Lower lobe of right lung (tissue), 2 donors: ENCODE results near the gene TIMM44. TPM values are rescaled to one million over a fixed set of nuclear protein-coding genes. Genes with fewer than 3 reads are reported as not detected.
A peak's percentile ranks its signal among the peaks of the same experiment; 100 is the strongest.

ENCODE experiments used
- ATAC-seq, 2 donors: fragments of 200-7000 bp; cut with Tn5 transposase; one replicate each; pipeline ENCODE4 v1.9.1; 2020 to 2022; ENCODE audit warnings: mild to moderate bottlenecking in 2 of 2, moderate library complexity in 2 of 2
- DNase-seq: peaks from one replicate; pipeline ENCODE4 v3.0.0-alpha.2; 2020
- H3K27ac ChIP-seq: fragments of 200-600 bp; one replicate; pipeline ENCODE4 v1.8.0; 2022
- H3K27me3 ChIP-seq: fragments of 200-600 bp; one replicate; pipeline ENCODE4 v1.8.0; 2022; ENCODE audit warnings: low read depth
- H3K36me3 ChIP-seq: fragments of 200-600 bp; one replicate; pipeline ENCODE4 v1.8.0; 2022; ENCODE audit warnings: mild to moderate bottlenecking
- H3K4me1 ChIP-seq: fragments of 200-600 bp; one replicate; pipeline ENCODE4 v1.8.0; 2022
- H3K4me3 ChIP-seq: fragments of 200-600 bp; one replicate; pipeline ENCODE4 v1.8.0; 2022; ENCODE audit warnings: mild to moderate bottlenecking
- H3K9me3 ChIP-seq: fragments of 200-600 bp; one replicate; pipeline ENCODE4 v1.8.0; 2022
- CTCF ChIP-seq: fragments of 200-600 bp; IDR thresholded peaks from one replicate; pipeline ENCODE4 v1.8.0; 2022; ENCODE audit warnings: antibody characterized with exemption, mild to moderate bottlenecking
- intact Hi-C: fragments of 100-400 bp; cut with DNase I; formaldehyde crosslinking; loops from one replicate; pipeline ENCODE4 v1.11.0; 2022
- total RNA-seq: library from RNA; stranded (reverse); fragmentation: NEBNext Ultra II Directional; extraction: Animal tissue kit (Norgen Biotek cat#: 25700); gene quantifications from one replicate; pipeline ENCODE4 v1.2.1, GENCODE V29; 2021
- donor health status: DM: no; HTN: yes; CAD: no; lungs with severe emphysema.

TIMM44 gene
- total RNA-seq, 1 donor from 2014 or later, result 45.2 TPM

DNA sequence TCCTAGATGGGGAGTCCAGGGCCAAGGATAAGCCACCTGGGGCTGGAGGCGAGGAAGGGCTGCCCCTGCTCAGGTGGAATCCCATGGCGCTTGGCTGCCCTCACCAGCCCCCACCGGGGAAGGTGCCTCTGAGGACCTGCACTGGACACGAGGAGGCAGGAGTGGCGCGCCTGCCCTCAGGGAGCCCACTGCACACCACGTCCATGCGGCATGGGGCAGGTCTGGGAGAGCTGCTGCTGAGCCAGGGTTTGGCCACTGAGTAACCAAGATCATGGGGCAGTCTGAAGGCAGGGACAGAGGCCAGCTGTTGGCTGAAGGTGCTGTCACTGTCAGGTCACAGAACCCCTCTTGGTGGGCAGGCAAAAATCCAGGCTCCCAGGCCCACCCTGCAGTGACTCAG lies 36.1 kb upstream of the TIMM44 start:
- Histone ChIP-seq H3K4me1 (no peaks in the 10 kb centered on the region), H3K36me3 (peaks cover 85% of the 10 kb centered on the region), H3K4me3 (no peak overlapping the region), H3K9me3 (no peaks in the 10 kb centered on the region), H3K27ac (no peak overlapping the region), H3K27me3 (no peaks in the 10 kb centered on the region)
- intact Hi-C loops, result no loop called here
- ATAC-seq (no peak), DNase-seq (peak; percentile 35)
- TF ChIP-seq CTCF, result no peak

- Histone ChIP-seq H3K27ac (no peak overlapping the region), H3K4me3 (no peak overlapping the region), H3K36me3 (peaks cover 85% of the 10 kb centered on the region), H3K27me3 (no peaks in the 10 kb centered on the region), H3K9me3 (no peaks in the 10 kb centered on the region), H3K4me1 (no peaks in the 10 kb centered on the region)
- ATAC-seq (no peak), DNase-seq (peak; percentile 35)
- TF ChIP-seq CTCF, result no peak
- intact Hi-C loops, result no loop called here
Observed at GRCh38 chr19:7979011-7979410, 35.5 kb upstream of the TIMM44 start.

DNA sequence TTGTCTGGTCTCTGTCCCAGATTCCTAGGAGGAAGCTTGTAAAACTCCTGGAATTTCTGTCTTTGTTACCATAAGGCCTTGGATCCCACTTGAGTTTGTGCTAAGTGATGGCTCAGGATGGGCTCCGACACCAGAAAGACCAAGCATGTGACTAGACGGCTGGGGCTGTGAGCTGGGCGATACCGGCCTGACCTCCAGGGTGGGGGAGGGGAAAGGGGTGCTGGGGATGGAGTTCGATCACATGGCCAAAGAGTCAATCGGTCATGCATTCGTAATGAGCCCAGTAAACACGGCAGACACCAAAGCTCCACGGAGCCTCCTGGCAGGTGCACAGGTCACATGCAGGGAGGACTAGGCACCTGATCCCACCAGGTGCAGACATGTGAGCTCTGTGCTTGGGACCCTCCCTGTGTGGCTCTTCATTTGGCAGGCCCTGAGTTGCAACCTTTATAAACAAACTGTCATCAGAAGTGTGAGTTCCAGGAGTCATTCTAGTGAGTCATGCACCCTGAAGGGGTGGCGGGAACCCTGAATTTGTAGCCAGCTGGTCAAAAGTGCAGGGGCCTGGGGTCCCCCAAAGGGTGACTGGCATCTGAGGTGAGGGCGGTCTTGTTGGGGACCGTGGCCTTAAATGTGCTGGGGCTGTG lies 34.8 kb upstream of the TIMM44 start:
- no peak for ATAC-seq
- no peak for TF ChIP-seq CTCF
- no peaks in the 10 kb centered on the region for H3K27me3 ChIP-seq
- H3K4me1 ChIP-seq, result no peaks in the 10 kb centered on the region
- H3K36me3 ChIP-seq, result peaks cover 85% of the 10 kb centered on the region
- no peak overlapping the region for H3K4me3 ChIP-seq
- intact Hi-C loops, result no loop called here
- H3K9me3 ChIP-seq, result no peaks in the 10 kb centered on the region
- no peak overlapping the region for H3K27ac ChIP-seq
- peak; percentile 31 for DNase-seq

DNA sequence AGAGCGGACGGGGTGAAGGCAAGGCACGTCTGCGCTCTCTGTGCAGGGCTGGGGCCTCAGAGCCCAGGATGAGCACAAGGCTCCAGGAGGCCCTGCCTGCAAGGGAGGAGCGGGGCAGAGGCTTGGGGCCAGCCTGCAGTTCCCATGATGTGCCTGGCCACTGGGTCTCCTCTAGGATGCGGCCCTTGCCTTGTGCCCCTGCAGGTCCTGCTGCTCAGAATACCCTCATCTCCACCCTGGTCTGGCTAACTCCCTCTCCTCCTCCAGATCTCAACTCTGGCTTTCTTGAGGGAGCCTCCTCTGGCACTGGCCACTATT lies 34.2 kb upstream of the TIMM44 start:
- no peak for TF ChIP-seq CTCF
- H3K9me3 ChIP-seq, result no peaks in the 10 kb centered on the region
- no peak overlapping the region for H3K4me3 ChIP-seq
- intact Hi-C loops, result no loop called here
- DNase-seq (peak; percentile 16), ATAC-seq (no peak)
- H3K4me1 ChIP-seq, result no peaks in the 10 kb centered on the region
- H3K36me3 ChIP-seq, result peaks cover 85% of the 10 kb centered on the region
- H3K27me3 ChIP-seq, result no peaks in the 10 kb centered on the region
- H3K27ac ChIP-seq, result no peak overlapping the region

GRCh38 chr19:7977021-7977722 lies 33.7 kb upstream of the TIMM44 start:
- ATAC-seq, result no peak
- peaks cover 85% of the 10 kb centered on the region for H3K36me3 ChIP-seq
- H3K27ac ChIP-seq, result no peak overlapping the region
- H3K9me3 ChIP-seq, result no peaks in the 10 kb centered on the region
- no peak overlapping the region for H3K4me3 ChIP-seq
- intact Hi-C loops, result no loop called here
- DNase-seq, result peak; percentile 42
- TF ChIP-seq CTCF, result no peak
- no peaks in the 10 kb centered on the region for H3K4me1 ChIP-seq
- H3K27me3 ChIP-seq, result no peaks in the 10 kb centered on the region
